HepG2 (cell line): ENCODE results near the gene CACNG7. TPM values are rescaled to one million over a fixed set of nuclear protein-coding genes. Genes with fewer than 3 reads are reported as not detected.

Experiments
- ATAC-seq: fragments of 200-7000 bp; cut with Tn5 transposase; 3 replicates; pipeline ENCODE4 v1.9.1; 2020; ENCODE audit warnings: mild to moderate bottlenecking, moderate library complexity
- BruUV-seq: library from RNA; stranded (reverse); fragments of 400-500 nt; replicated peaks from 2 replicates; lab custom pipeline; 2021; lab: Mats Ljungman, UMichigan
- CTCF ChIA-PET: fragments of 300-600 bp; formaldehyde crosslinking; extraction: SDS; loops from one replicate; lab custom pipeline; 2021; ENCODE audit warnings: low total read pairs, inconsistent platforms, low intra/inter-chr PET ratio; lab: Yijun Ruan, JAX
- POLR2A ChIA-PET: fragments of 350-600 bp; sonication (Branson Sonifier 250); formaldehyde crosslinking; loops from one replicate; lab custom pipeline; 2020; ENCODE audit warnings: antibody characterized with exemption, inconsistent platforms; lab: Yijun Ruan, JAX
- DNase-seq: peaks from one replicate; pipeline ENCODE4 v3.0.0-alpha.2; 2015; ENCODE audit warnings: low spot score
- FAIRE-seq: peaks from 3 replicates; lab custom pipeline; 2011; peaks lifted over from hg19 to GRCh38; lab: Jason Lieb, UNC
- H2AFZ ChIP-seq: one replicate; pipeline ENCODE4 v1.6.1; 2011; ENCODE audit warnings: low read length, inconsistent platforms
- H3K27ac ChIP-seq: fragments of 300-600 bp; 3 replicates; pipeline ENCODE4 v1.8.0; 2011; ENCODE audit warnings: mixed run types, mild to moderate bottlenecking, mixed read lengths, low read length, inconsistent platforms; ENCODE audit not compliant: insufficient read depth; ENCODE audit errors: extremely low read length
- H3K27me3 ChIP-seq, 2 experiments: fragments of 200-600 bp in 1 of 2; 2 replicates in 1 of 2; 3 replicates in 1 of 2; pipeline versions ENCODE4 v1.6.0 to v1.8.0; 2011; ENCODE audit warnings: low read length in 2 of 2, mild to moderate bottlenecking in 2 of 2, moderate library complexity in 2 of 2, inconsistent platforms in 1 of 2; ENCODE audit not compliant: insufficient read depth in 2 of 2, control insufficient read depth in 1 of 2
- H3K36me3 ChIP-seq, 2 experiments: fragments of 200-600 bp in 1 of 2; replicated peaks in 1 of 2; 2 replicates in 1 of 2; 3 replicates in 1 of 2; pipeline versions ENCODE4 v1.5.1 to v1.8.0; 2011; ENCODE audit warnings: low read length in 2 of 2, inconsistent platforms in 1 of 2; ENCODE audit not compliant: insufficient read depth in 2 of 2, control insufficient read depth in 1 of 2
- H3K4me1 ChIP-seq: 2 replicates; pipeline ENCODE4 v1.5.1; 2012; ENCODE audit warnings: low read length, inconsistent platforms; ENCODE audit not compliant: insufficient read depth
- H3K4me2 ChIP-seq: 2 replicates; pipeline ENCODE4 v1.6.0; 2011; ENCODE audit warnings: low read depth, low read length, inconsistent platforms
- H3K4me3 ChIP-seq, 3 experiments: fragments of 200-600 bp in 1 of 3; sonication (generic), shearing (Covaris generic) in 1 of 3; replicated peaks in 1 of 3; 2 replicates each; pipeline ENCODE4 v1.5.1; 2011 to 2016; ENCODE audit warnings: low read length in 3 of 3, inconsistent platforms in 2 of 3, low read depth in 2 of 3, mild to moderate bottlenecking in 2 of 3, control low read depth in 1 of 3, mixed read lengths in 1 of 3; ENCODE audit not compliant: insufficient read depth in 1 of 3
- H3K79me2 ChIP-seq: one replicate; pipeline ENCODE4 v1.6.1; 2011; ENCODE audit warnings: low read length, inconsistent platforms; ENCODE audit not compliant: insufficient read depth
- H3K9ac ChIP-seq: 2 replicates; pipeline ENCODE4 v1.6.0; 2011; ENCODE audit warnings: mild to moderate bottlenecking, low read depth, low read length, inconsistent platforms; ENCODE audit not compliant: insufficient read depth
- H3K9me3 ChIP-seq: 2 replicates; pipeline ENCODE4 v1.5.1; 2012; ENCODE audit warnings: mild to moderate bottlenecking, low read length
- H4K20me1 ChIP-seq: 2 replicates; pipeline ENCODE4 v1.6.0; 2011; ENCODE audit warnings: inconsistent platforms, mild to moderate bottlenecking, low read length, moderate library complexity; ENCODE audit not compliant: insufficient read depth
- ETV6 ChIP-seq: sonication (generic); formaldehyde crosslinking; conservative IDR thresholded peaks from 2 replicates; pipeline ENCODE4 v1.4.0; 2020; ENCODE audit warnings: missing genetic modification reagents
- EZH2 ChIP-seq: conservative IDR thresholded peaks from 2 replicates; pipeline ENCODE4 v1.6.1; 2012; ENCODE audit warnings: mild to moderate bottlenecking, low read depth, low read length, moderate library complexity
- LRRFIP1 ChIP-seq: sonication (generic); formaldehyde crosslinking; conservative IDR thresholded peaks from 2 replicates; pipeline ENCODE4 v1.4.0; 2020; ENCODE audit warnings: missing genetic modification reagents
- MAF1 ChIP-seq: sonication (generic); formaldehyde crosslinking; IDR thresholded peaks from 2 replicates; pipeline ENCODE4 v1.5.0; 2020; ENCODE audit warnings: missing genetic modification reagents, borderline replicate concordance
- SRF ChIP-seq: IDR thresholded peaks from 2 replicates; pipeline ENCODE4 v1.6.1; 2011; ENCODE audit warnings: mild to moderate bottlenecking, low read depth, low read length, moderate library complexity
- YEATS2 ChIP-seq: sonication (generic); formaldehyde crosslinking; IDR thresholded peaks from 2 replicates; pipeline ENCODE4 v1.4.0; 2020; ENCODE audit warnings: missing genetic modification reagents, borderline replicate concordance
- ZBTB2 ChIP-seq: sonication (generic); formaldehyde crosslinking; IDR thresholded peaks from 2 replicates; pipeline ENCODE4 v1.8.0; 2022; ENCODE audit warnings: low read depth, missing genetic modification reagents
- ZNF724P ChIP-seq: sonication (generic); formaldehyde crosslinking; IDR thresholded peaks from 2 replicates; pipeline ENCODE4 v1.8.0; 2022; ENCODE audit warnings: missing genetic modification reagents, borderline replicate concordance
- WGBS: methylation state at CpG from one replicate; pipeline ENCODE4 v1.1.6; 2017; ENCODE audit warnings: low lambda C conversion rate; 5-methylcytosine and 5-hydroxymethylcytosine counted together
- in situ Hi-C: cut with HindIII; loops from 2 replicates; pipeline ENCODE4 v1.10.0; 2017; ENCODE audit warnings: low pct_unique_long_range_greater_than_20kb; ENCODE audit not compliant: extremely low pct_ligation_motif_present
- intact Hi-C: fragments of 100-400 bp; cut with micrococcal nuclease; formaldehyde crosslinking; loops from one replicate; pipeline ENCODE4 v1.10.0; 2022; ENCODE audit not compliant: unreplicated experiment
- polyA plus RNA-seq, 8 experiments: library from polyadenylated mRNA; depleted of rRNA in 3 of 8; stranded (reverse) in 7 of 8; unstranded in 1 of 8; fragments of >200 nt; fragmentation: Illumina TruSeq in 4 of 8; extraction: Trizol in 4 of 8; gene quantifications; 2 replicates each; pipeline versions ENCODE4 v1.2.1 to v1.2.3, GENCODE V29; 2011 to 2016; ENCODE audit warnings: low read depth in 4 of 8, missing spikeins in 1 of 8, mixed read lengths in 1 of 8; ENCODE audit not compliant: insufficient read depth in 1 of 8
- total RNA-seq, 5 experiments: library from RNA; depleted of rRNA; stranded (reverse); fragments of >200 nt; fragmentation: Illumina TruSeq; extraction: Trizol; gene quantifications; 2 replicates each; pipeline ENCODE4 v1.2.3, GENCODE V29; 2016; ENCODE audit warnings: low read depth in 1 of 5
- TF ChIP-seq, protein P1 (sequence below), 2 experiments: fragments of 450-650 bp in 1 of 2; sonication (generic) in 1 of 2; formaldehyde crosslinking; IDR thresholded peaks; 2 replicates each; pipeline versions ENCODE4 v1.5.0 to v1.8.0; 2020 to 2022; ENCODE audit warnings: mild to moderate bottlenecking in 1 of 2, missing genetic modification reagents in 1 of 2
- TF ChIP-seq, protein P2 (sequence below): sonication (generic); formaldehyde crosslinking; IDR thresholded peaks from 2 replicates; pipeline ENCODE4 v1.5.0; 2020; ENCODE audit warnings: mild to moderate bottlenecking, missing genetic modification reagents, borderline replicate concordance

The CACNG7 gene
- total and polyA plus RNA-seq, 2 of the 13 experiments (the other 11 are each of a cell fraction or from before 2014, with no cell fraction given): not detected

GRCh38 chr19:53883741-53884140 is 25.3 kb upstream of the CACNG7 start:
- Histone ChIP-seq H2AFZ (no peak overlapping the region), H3K4me3 (no peak overlapping the region)
- in situ Hi-C loops: loop anchor here (5.0 kb wide), 1 partner anchor 41 kb away; no protein-coding TSS in a partner anchor
- no peak for DNase-seq
- TF ChIP-seq MAF1 (no peak), EZH2 (0 out of 2 replicates have a peak, but pooled peaks have one; percentile 39)
- TF ChIP-seq, all 625 proteins: peak for 1
- ChIA-PET CTCF (interaction anchor here (3.7 kb wide), 1 partner anchor 42 kb away, joined by 34 read pairs; no protein-coding TSS in a partner anchor), POLR2A (no interaction called here)
- no peak overlapping the region for H3K27ac ChIP-seq
- no peaks in the 10 kb centered on the region for H3K36me3 ChIP-seq
- no peak overlapping the region for H3K4me2 ChIP-seq
- intact Hi-C loops: loop anchor here (2.0 kb wide), 1 partner anchor 41 kb away; no protein-coding TSS in a partner anchor
- peaks cover 0 to 38% of the 10 kb centered on the region in 2 experiments; a peak in 3 of 5 replicates for H3K27me3 ChIP-seq
- ATAC-seq (no peak), FAIRE-seq (no peak)
- WGBS: 33% methylated on average over 11 of the region's 11 CpGs
- no peaks in the 10 kb centered on the region for H3K79me2 ChIP-seq
- BruUV-seq: no TSS peak
- no peaks in the 10 kb centered on the region for H3K9me3 ChIP-seq
- peaks cover 29% of the 10 kb centered on the region for H3K4me1 ChIP-seq
- no peak overlapping the region for H3K9ac ChIP-seq
- no peaks in the 10 kb centered on the region for H4K20me1 ChIP-seq

- Histone ChIP-seq H3K4me2 (no peak overlapping the region), H3K27me3 (peaks cover 0 to 38% of the 10 kb centered on the region in 2 experiments; a peak in 4 of 5 replicates), H2AFZ (no peak overlapping the region), H3K4me3 (no peak overlapping the region), H3K9me3 (no peaks in the 10 kb centered on the region), H4K20me1 (no peaks in the 10 kb centered on the region), H3K9ac (no peak overlapping the region), H3K36me3 (no peaks in the 10 kb centered on the region), H3K27ac (no peak overlapping the region), H3K4me1 (peaks cover 25% of the 10 kb centered on the region), H3K79me2 (no peaks in the 10 kb centered on the region)
- ATAC-seq: no peak
- intact Hi-C loops: no loop called here
- ChIA-PET CTCF (no interaction called here), POLR2A (no interaction called here)
- no TSS peak for BruUV-seq
- in situ Hi-C loops: loop anchor here (5.0 kb wide), 1 partner anchor 42 kb away; no protein-coding TSS in a partner anchor
- no peak for FAIRE-seq
- no peak for DNase-seq
- TF ChIP-seq YEATS2 (CRISPR knock-in tag): no peak
- no peak for TF ChIP-seq LRRFIP1 (CRISPR knock-in tag)
- TF ChIP-seq ZNF724P (CRISPR knock-in tag): no peak
- TF ChIP-seq, protein P1, sequence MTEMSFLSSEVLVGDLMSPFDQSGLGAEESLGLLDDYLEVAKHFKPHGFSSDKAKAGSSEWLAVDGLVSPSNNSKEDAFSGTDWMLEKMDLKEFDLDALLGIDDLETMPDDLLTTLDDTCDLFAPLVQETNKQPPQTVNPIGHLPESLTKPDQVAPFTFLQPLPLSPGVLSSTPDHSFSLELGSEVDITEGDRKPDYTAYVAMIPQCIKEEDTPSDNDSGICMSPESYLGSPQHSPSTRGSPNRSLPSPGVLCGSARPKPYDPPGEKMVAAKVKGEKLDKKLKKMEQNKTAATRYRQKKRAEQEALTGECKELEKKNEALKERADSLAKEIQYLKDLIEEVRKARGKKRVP (CRISPR knock-in tag; IDR thresholded peaks at IDR 0.05): no peak
- TF ChIP-seq, protein P2, sequence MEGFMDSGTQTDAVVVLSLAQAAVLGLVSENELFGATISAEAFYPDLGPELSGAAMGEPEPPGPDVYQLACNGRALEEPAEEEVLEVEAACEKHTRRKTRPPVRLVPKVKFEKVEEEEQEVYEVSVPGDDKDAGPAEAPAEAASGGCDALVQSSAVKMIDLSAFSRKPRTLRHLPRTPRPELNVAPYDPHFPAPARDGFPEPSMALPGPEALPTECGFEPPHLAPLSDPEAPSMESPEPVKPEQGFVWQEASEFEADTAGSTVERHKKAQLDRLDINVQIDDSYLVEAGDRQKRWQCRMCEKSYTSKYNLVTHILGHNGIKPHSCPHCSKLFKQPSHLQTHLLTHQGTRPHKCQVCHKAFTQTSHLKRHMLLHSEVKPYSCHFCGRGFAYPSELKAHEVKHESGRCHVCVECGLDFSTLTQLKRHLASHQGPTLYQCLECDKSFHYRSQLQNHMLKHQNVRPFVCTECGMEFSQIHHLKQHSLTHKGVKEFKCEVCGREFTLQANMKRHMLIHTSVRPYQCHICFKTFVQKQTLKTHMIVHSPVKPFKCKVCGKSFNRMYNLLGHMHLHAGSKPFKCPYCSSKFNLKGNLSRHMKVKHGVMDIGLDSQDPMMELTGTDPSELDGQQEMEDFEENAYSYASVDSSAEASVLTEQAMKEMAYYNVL (CRISPR knock-in tag): no peak
- no peak for TF ChIP-seq ETV6
- no peak for TF ChIP-seq SRF
- TF ChIP-seq ZBTB2 (CRISPR knock-in tag): no peak
- WGBS: 9% methylated on average over 12 of the region's 12 CpGs
Measured at GRCh38 chr19:53884256-53884655, 24.8 kb upstream of the CACNG7 start.
